CD4-positive, alpha-beta T cell treated with Interleukin-17A for 4 hours (primary cell): Measurements from ENCODE around the gene SYNPR.

Experiments used
- DNase-seq: peaks from one replicate; pipeline ENCODE4 v3.0.0-alpha.2; 2020; ENCODE audit warnings: mixed read lengths

SYNPR gene

DNA sequence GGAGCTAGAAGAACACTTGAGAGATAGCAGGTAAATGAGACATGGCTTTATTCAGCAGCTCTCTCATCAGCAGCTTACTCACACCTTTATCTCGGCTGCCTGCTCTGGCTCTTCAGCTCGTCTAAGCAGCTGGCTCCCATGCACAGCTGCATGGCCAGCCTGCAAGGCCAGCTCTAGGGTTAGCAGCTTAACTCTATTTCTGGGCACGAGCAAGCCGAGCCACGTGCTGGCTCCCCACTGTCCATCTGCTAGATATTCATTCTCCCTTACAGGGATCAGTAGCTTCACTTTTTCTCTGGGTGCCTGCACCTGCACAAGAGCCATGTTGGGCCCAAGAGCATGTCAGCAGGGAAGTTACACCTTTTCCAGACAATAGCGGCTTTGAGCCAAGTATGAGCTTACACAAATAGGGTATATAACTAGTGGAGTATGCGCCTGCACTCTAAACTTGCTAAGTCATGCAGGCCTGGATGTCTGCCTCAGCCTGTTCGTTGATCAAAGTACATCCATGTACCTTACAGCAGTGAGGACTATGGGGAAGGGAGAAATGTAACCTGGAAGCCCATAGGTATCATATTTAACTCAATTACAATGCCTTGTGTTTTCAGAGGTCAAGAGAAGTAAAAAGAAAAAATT, 199.5 kb downstream of the SYNPR start:
- no peak for DNase-seq

DNA sequence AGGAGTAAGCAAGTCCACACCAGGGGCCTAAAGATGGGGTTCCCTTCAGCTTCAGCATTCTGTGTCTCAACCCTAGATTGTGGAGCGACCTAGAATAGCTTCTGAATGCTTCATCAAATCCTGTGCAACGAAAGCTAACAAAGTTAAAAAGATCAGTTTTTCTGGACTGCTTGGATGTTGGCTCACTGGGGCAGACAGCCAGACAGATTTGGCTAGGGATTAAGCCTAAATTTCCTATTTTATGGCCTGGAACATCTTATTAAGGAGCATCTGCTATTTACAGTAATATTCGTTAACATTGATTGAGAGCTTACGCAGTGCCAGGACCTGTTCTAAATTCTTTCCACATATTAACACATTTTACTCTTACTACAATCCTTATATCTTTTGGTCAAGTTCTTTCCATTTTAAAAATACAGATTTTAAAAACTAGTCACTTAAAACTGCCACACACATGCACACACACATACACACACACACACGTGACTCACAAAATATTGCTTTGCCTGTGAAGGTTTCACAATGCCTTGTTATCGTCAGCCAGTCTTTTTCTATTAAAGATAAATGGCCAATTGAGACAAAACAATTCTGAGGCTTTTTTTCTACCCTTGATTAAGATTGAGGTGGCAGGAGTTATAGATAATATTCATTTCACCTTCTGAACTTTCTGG, 201.0 kb downstream of the SYNPR start:
- no peak for DNase-seq

GRCh38 chr3:63479661-63480035, 201.5 kb downstream of the SYNPR start:
- no peak for DNase-seq

DNA sequence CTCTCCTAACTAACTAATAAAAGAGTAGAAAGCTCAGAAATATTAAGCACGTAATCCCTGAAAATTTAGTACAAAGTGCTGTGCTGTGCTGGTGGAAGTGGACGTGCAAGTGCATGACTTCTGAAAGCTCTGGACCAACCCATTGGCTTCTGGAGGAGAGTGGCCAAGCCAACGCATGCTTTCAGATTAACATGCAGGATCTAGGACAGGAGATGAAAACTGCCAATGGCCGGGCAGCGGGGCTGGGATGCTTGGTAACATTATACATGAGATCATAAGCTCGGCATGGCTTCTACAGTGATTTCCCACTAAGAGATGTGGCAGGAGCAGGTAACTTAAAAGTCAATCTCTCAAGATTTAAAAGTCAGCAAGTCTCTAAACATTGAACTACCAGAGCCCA, 203.5 kb downstream of the SYNPR start:
- no peak for DNase-seq

GRCh38 chr3:63482341-63482740, 204.2 kb downstream of the SYNPR start:
- DNase-seq = no peak

DNA sequence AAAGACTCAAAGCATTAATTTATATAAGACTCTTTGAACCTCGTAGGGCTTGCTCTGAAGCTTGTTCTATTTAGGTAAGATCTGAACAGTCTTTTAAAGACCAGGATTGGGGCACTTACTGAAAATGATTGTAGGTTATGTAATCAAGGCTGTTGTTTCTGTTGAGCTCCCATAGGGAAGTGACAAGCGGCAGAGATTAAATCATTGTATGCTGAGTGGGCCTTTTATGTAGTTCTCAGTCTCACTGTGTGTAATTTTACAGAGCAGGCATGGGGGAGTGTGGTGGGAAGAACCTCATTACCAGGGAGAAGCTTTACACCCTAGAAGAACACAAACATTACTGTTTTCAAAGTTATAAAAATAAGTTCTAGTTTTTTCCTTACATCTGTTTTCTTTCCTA, 214.4 kb downstream of the SYNPR start:
- no peak for DNase-seq

DNA sequence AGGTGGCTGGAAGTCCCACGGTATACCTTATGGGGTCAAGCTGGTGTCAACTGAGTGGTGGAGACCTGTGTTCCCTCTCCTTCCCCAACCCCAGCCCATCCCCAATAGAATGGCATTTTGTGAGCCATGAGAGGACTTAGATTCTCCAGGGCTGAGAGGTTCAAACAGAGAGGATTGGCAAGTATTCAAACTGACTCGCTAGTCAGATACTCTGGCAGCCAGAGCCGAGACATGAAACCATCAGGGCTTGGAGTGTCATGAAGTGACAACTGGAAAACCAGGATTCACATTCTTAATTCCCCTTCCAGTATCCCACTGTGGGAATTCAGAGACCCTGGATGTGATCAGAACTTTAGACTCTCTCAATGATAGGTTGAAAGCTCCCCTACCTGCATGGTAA, 215.0 kb downstream of the SYNPR start:
- no peak for DNase-seq

- DNase-seq = no peak
Measured at GRCh38 chr3:63494646-63495045, 216.5 kb downstream of the SYNPR start.

- no peak for DNase-seq
Measured at GRCh38 chr3:63497641-63498040, 219.5 kb downstream of the SYNPR start.

DNA sequence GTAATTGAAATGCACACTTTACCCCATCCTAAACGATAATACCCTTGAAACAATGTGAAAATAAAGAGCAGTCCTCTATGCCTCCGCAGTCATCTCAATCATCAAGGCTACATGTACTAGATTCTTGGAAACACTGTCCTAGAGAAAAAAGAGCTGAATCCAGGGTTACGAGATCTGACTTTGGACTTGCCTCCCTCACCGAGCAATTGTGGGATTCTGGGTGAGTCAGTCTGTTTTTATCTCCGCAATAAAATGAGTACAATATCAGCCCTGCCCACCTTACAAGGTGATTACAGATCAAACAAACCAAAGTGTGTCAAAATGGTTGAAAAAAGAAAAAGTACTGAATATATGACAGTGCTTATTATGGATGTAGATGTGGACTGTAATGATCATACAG, 222.1 kb downstream of the SYNPR start:
- DNase-seq = no peak

GRCh38 chr3:63508305-63508704, 230.2 kb downstream of the SYNPR start:
- no peak for DNase-seq

GRCh38 chr3:63508771-63509170, 230.7 kb downstream of the SYNPR start:
- DNase-seq = no peak

DNA sequence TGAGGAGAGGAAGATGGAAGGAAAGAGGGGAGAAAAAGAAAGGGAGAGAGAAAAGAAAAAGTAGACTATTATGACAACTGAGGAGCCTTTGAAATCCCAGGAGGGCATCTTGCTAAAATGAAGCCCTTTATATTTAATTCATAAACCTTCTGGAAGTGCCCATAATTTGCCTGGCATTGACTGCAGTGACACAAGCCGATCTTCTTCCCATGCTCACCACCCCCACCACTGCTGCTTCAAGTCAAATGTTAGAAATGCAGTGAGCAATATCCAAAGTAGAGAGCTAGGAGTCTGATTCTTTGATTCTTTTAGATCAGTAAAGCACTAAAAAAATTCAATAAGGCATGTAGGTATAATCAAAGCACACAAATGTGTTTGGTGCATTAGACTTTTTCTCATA, 235.7 kb downstream of the SYNPR start:
- no peak for DNase-seq

DNA sequence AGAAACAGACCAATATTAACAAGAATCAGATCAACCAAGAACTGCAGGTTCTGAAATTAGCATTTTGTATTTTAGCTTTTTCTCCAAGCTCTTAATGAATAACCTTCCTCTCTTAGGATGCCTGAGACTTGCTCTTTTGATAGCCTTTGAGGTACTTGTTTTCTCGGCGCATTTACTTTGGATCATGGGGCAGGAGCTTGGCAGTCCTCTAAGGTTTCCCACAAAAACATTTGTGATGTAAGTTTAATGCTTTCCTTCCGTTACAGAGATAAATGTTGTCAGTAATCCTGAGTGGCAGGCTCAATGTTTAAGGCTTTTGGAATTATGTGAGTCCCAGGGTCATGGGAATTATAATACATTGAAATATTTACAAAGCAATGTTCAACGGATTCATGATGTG, 236.6 kb downstream of the SYNPR start:
- no peak for DNase-seq

GRCh38 chr3:63519426-63519825, 241.3 kb downstream of the SYNPR start:
- DNase-seq = no peak

- DNase-seq = no peak
Measured at GRCh38 chr3:63521657-63522056, 243.5 kb downstream of the SYNPR start.

DNA sequence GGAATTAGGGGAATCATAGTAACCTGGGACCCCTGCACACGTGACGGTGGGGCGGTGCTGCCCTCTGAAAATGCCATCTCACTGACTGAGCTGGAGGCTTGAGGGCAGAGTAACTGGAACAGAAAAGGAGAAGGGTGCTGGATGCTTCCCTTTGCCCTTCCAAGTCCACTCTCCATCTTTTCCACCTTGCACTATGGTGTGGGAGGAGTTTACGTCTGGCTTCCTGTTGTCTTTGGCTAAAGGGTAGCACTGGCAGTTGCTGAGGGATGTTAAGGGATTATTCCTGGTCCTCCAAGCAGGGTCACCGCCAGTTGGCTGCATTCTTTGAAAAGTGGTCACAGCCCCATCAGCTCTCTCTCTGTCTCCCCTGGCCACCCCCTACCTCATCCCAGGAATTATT, 245.0 kb downstream of the SYNPR start:
- DNase-seq = no peak

DNA sequence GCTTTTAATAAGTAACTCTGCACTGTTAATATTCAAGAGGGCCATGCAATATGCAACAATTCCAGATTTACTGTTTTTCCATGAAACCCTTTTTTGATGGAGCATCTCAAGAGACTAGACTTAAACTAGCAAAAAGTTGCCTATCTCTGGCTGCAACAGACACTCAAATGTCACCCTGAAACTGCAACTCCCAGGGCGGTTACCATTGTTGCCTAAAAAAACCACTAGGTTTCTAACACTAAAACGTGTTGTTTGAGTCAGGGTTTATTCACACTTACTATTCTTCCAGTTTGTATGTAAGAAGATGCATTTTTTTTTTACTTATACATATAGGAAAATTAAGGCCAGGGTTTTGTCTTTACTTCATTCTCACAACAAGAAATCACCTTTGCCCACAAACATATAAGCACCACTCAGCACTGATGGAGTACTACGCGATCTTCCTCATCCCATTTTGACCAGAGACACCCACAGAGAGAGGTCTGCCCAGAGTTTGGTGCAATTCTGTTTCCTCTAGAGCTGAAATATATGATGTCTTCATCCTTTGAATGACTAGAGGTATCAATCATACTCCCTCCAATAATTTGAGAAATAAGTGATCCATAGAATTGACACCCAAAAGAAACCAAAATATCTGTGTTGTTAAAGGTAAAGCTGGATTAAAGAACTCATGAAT, 250.4 kb downstream of the SYNPR start:
- no peak for DNase-seq

DNA sequence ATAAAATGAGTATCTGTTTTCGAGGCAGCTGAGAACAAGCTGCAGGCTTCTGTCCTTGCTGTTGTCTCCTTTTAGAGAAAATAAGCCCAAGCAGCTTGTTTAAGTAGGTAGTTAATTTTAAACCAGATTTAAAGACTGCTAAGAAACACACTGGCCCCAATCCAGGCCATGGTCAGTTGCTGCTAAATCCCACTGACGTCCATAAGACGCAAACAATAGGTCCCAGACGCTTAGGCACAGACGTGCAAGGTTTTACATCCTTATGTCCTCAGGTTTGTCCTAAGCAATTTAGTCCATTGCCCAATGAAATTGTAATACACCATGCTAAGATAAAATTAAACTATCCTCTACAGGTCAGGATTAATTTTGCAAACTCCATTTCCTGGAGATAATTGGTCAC, 254.4 kb downstream of the SYNPR start:
- DNase-seq = no peak

- DNase-seq = no peak
Measured at GRCh38 chr3:63538919-63539318, 260.8 kb downstream of the SYNPR start.

- no peak for DNase-seq
Measured at GRCh38 chr3:63555767-63556166, 277.7 kb downstream of the SYNPR start.

GRCh38 chr3:63556401-63556800, 278.3 kb downstream of the SYNPR start:
- no peak for DNase-seq

DNA sequence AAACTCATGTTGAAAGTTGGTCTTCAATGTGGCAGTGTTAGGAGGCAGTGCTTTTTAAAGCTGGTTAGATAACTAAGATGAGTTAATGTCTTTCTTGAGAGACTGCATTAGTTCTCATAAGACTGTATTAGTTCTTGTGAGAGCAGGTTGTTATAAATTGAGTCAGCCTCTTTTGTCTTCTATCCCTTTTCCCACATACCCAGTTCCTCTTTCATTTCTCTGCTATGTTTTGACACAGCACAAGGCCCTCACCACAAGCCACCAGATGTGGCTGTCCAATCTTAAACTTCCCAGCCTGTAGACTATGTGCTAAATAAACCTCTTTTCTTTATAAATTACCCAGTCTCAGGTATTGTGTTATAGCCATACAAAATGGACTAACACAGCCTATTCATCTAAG, 279.8 kb downstream of the SYNPR start:
- no peak for DNase-seq

DNA sequence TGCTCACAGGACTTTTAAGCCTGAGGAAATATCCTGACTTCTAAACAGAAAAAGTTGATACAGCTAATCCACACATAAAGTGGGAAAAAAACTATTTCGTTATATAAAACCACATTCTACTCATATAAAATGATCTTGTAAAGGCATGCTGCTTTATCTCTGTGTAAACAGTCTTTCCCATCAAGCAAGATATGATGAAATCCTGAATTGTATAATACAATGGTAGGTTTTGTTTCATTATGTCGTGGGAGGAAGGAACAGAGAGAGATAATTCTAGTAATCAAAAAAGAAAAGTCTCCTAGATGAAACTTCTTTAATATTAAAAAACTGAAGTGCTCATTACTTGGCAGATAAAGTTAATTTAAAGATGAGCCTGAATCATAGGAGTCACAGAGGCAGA, 281.8 kb downstream of the SYNPR start:
- no peak for DNase-seq

DNA sequence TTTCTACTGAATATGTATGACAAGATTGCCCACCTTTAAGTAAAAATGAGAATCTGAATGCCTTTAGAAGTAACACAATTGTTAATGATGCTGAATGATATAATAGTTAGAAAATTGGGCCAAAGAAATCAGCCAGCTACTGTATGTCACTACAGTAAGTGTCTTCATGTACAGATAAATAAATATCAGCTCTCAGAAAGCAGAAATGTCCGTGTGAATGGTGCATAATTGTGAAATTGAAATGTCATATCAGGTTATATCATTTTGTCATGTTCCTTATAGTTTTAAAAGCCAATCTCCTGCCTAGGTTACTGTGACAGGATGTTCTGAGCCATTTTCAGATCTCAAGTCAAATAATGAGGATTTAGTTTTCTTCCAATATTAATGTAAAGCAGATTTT, 283.8 kb downstream of the SYNPR start:
- no peak for DNase-seq
